A549 (cell line): Measurements from ENCODE around the gene RBM39. TPM values are rescaled to one million over a fixed set of nuclear protein-coding genes. Genes with fewer than 3 reads are reported as not detected.
A peak's percentile ranks its signal among the peaks of the same experiment; 100 is the strongest.

ENCODE experiments used
- ATAC-seq, 2 experiments: fragments of 200-7000 bp in 1 of 2; fragments of >200 bp in 1 of 2; cut with Nextera tagmentation in 1 of 2; cut with Tn5 transposase in 1 of 2; 3 replicates each; pipeline versions ENCODE4 v1.8.0 to v1.9.1; 2018 to 2020; ENCODE audit warnings: mild to moderate bottlenecking in 1 of 2, moderate library complexity in 1 of 2
- CTCF ChIA-PET: fragments of 300-600 bp; sonication (Branson Sonifier 250); formaldehyde crosslinking; extraction: SDS; loops from one replicate; lab custom pipeline; 2021; ENCODE audit warnings: antibody characterized with exemption, inconsistent platforms; lab: Yijun Ruan, JAX
- POLR2A ChIA-PET: fragments of 350-600 bp; formaldehyde crosslinking; extraction: SDS; loops from one replicate; lab custom pipeline; 2021; ENCODE audit warnings: antibody characterized with exemption, inconsistent platforms; lab: Yijun Ruan, JAX
- DNase-seq, 2 experiments: peaks; one replicate each; pipeline versions ENCODE4 v3.0.0 to v3.0.0-alpha.2; 2011 to 2016; ENCODE audit warnings: low read depth in 1 of 2, low spot score in 1 of 2
- FAIRE-seq: peaks from 2 replicates; lab custom pipeline; 2011; peaks lifted over from hg19 to GRCh38; lab: Jason Lieb, UNC
- H3K27ac ChIP-seq, 2 experiments: fragments of >200 bp; sonication (Bioruptor Twin); formaldehyde crosslinking; 3 replicates each; pipeline ENCODE4 v1.5.1; 2016 to 2017
- H3K4me1 ChIP-seq: fragments of >200 bp; sonication (Bioruptor Twin); formaldehyde crosslinking; 3 replicates; pipeline ENCODE4 v1.6.1; 2016
- H3K4me2 ChIP-seq: fragments of >200 bp; sonication (Bioruptor Twin); formaldehyde crosslinking; 3 replicates; pipeline ENCODE4 v1.6.1; 2016
- H3K4me3 ChIP-seq: fragments of >200 bp; sonication (Bioruptor Twin); formaldehyde crosslinking; 3 replicates; pipeline ENCODE4 v1.5.1; 2016
- H3K9me3 ChIP-seq: fragments of >200 bp; sonication (Bioruptor Twin); formaldehyde crosslinking; 3 replicates; pipeline ENCODE4 v1.6.1; 2016
- BHLHE40 ChIP-seq: IDR thresholded peaks from 2 replicates; pipeline ENCODE4 v1.6.1; 2012; ENCODE audit warnings: low read depth, low read length, inconsistent platforms
- CBX2 ChIP-seq: fragments of 200-600 bp; sonication (generic); IDR thresholded peaks from 2 replicates; pipeline ENCODE4 v1.6.1; 2016; ENCODE audit warnings: low read depth, mild to moderate bottlenecking, borderline replicate concordance
- CHD4 ChIP-seq: fragments of 200-600 bp; sonication (generic); IDR thresholded peaks from 2 replicates; pipeline ENCODE4 v1.6.1; 2016; ENCODE audit warnings: antibody characterized with exemption, mild to moderate bottlenecking, borderline replicate concordance
- EHF ChIP-seq: fragments of 250-450 bp; sonication (Bioruptor Pico); IDR thresholded peaks from 2 replicates; pipeline ENCODE4 v1.5.0; 2020; ENCODE audit warnings: mild to moderate bottlenecking
- EHMT2 ChIP-seq: fragments of 200-600 bp; sonication (generic); IDR thresholded peaks from 2 replicates; pipeline ENCODE4 v1.6.1; 2016; ENCODE audit warnings: antibody characterized with exemption, low read depth, mild to moderate bottlenecking, moderate library complexity
- EP300 ChIP-seq, 2 experiments: fragments of >200 bp; sonication (Bioruptor Twin); formaldehyde crosslinking; IDR thresholded peaks; 2 replicates in 1 of 2; 3 replicates in 1 of 2; pipeline ENCODE4 v1.6.1; 2016 to 2017
- ESRRA ChIP-seq: fragments of 150-350 bp; IDR thresholded peaks from 2 replicates; pipeline ENCODE4 v1.6.1; 2014; ENCODE audit warnings: mild to moderate bottlenecking, low read length, borderline replicate concordance
- FOSB ChIP-seq: fragments of 250-450 bp; sonication (Bioruptor Pico); IDR thresholded peaks from 2 replicates; pipeline ENCODE4 v1.5.0; 2020; ENCODE audit warnings: mild to moderate bottlenecking, moderate library complexity
- FOSL2 ChIP-seq, 2 experiments: fragments of 450-650 bp in 1 of 2; fragments of >200 bp in 1 of 2; sonication (Bioruptor Twin) in 1 of 2; formaldehyde crosslinking; IDR thresholded peaks; 2 replicates each; pipeline versions ENCODE4 v1.5.0 to v1.6.1; 2016 to 2020; ENCODE audit warnings: mild to moderate bottlenecking in 1 of 2, moderate library complexity in 1 of 2
- HOXA7 ChIP-seq: fragments of 250-450 bp; sonication (Bioruptor Pico); IDR thresholded peaks from 2 replicates; pipeline ENCODE4 v1.5.0; 2020; ENCODE audit warnings: mild to moderate bottlenecking, moderate library complexity
- HOXB5 ChIP-seq: fragments of 250-450 bp; sonication (Bioruptor Pico); IDR thresholded peaks from 2 replicates; pipeline ENCODE4 v1.5.0; 2020; ENCODE audit warnings: mild to moderate bottlenecking, moderate library complexity
- JUNB ChIP-seq: fragments of >200 bp; sonication (Bioruptor Twin); formaldehyde crosslinking; IDR thresholded peaks from 2 replicates; pipeline ENCODE4 v1.6.1; 2016
- KDM1A ChIP-seq: fragments of 200-600 bp; sonication (generic); IDR thresholded peaks from 2 replicates; pipeline ENCODE4 v1.6.1; 2016; ENCODE audit warnings: low read depth, mild to moderate bottlenecking
- POLR2A ChIP-seq: IDR thresholded peaks from 2 replicates; pipeline ENCODE4 v1.6.1; 2012; ENCODE audit warnings: mild to moderate bottlenecking, low read length
- RAD21 ChIP-seq, 2 experiments: fragments of >200 bp in 1 of 2; sonication (Bioruptor Twin) in 1 of 2; formaldehyde crosslinking in 1 of 2; IDR thresholded peaks in 1 of 2; conservative IDR thresholded peaks in 1 of 2; 2 replicates in 1 of 2; 3 replicates in 1 of 2; pipeline ENCODE4 v1.6.1; 2012 to 2018; ENCODE audit warnings: inconsistent platforms in 1 of 2
- RARB ChIP-seq: fragments of 250-450 bp; sonication (Bioruptor Pico); IDR thresholded peaks from 2 replicates; pipeline ENCODE4 v1.8.0; 2021; ENCODE audit warnings: mild to moderate bottlenecking, moderate library complexity
- RNF2 ChIP-seq: fragments of 200-600 bp; sonication (generic); IDR thresholded peaks from 2 replicates; pipeline ENCODE4 v1.6.1; 2016; ENCODE audit warnings: low read depth, mild to moderate bottlenecking, antibody characterized with exemption, moderate library complexity, borderline replicate concordance
- SMC3 ChIP-seq: fragments of >200 bp; sonication (Bioruptor Twin); formaldehyde crosslinking; IDR thresholded peaks from 3 replicates; pipeline ENCODE4 v1.6.1; 2018; ENCODE audit warnings: inconsistent platforms
- SREBF2 ChIP-seq: fragments of 450-650 bp; IDR thresholded peaks from 2 replicates; pipeline ENCODE4 v1.6.1; 2014; ENCODE audit warnings: mild to moderate bottlenecking, moderate library complexity
- TFCP2L1 ChIP-seq: fragments of 250-450 bp; sonication (Bioruptor Pico); IDR thresholded peaks from 2 replicates; pipeline ENCODE4 v1.5.0; 2021; ENCODE audit warnings: mild to moderate bottlenecking
- TP53 ChIP-seq: fragments of 250-450 bp; sonication (Bioruptor Pico); IDR thresholded peaks from 2 replicates; pipeline ENCODE4 v1.5.0; 2021; ENCODE audit warnings: mild to moderate bottlenecking, moderate library complexity
- ZC3H11A ChIP-seq: fragments of 450-650 bp; IDR thresholded peaks from 2 replicates; pipeline ENCODE4 v1.6.1; 2014; ENCODE audit warnings: antibody characterized with exemption, mild to moderate bottlenecking
- ZNF302 ChIP-seq: fragments of 250-450 bp; sonication (Bioruptor Pico); IDR thresholded peaks from 2 replicates; pipeline ENCODE4 v1.9.0; 2021; ENCODE audit warnings: inconsistent platforms, mild to moderate bottlenecking, moderate library complexity
- WGBS: methylation state at CpG from one replicate; pipeline ENCODE4 v1.1.6; 2017; ENCODE audit errors: missing lambda C conversion rate; 5-methylcytosine and 5-hydroxymethylcytosine counted together
- polyA plus RNA-seq, 4 experiments: library from polyadenylated mRNA; depleted of rRNA in 3 of 4; stranded (reverse); fragments of >200 nt; fragmentation: RNase III in 1 of 4; extraction: RNeasy Plus Mini Kit Qiagen cat#74134 plus additional on column Dnase treatment in 1 of 4; gene quantifications; 2 replicates in 3 of 4; 3 replicates in 1 of 4; pipeline ENCODE4 v1.2.3, GENCODE V29; 2011 to 2017
- TF ChIP-seq, protein P1 (sequence below): IDR thresholded peaks from 2 replicates; pipeline ENCODE4 v1.6.1; 2012; ENCODE audit warnings: low read depth, borderline replicate concordance
- TF ChIP-seq, protein P2 (sequence below): fragments of 150-350 bp; IDR thresholded peaks from 2 replicates; pipeline ENCODE4 v1.6.1; 2014; ENCODE audit warnings: low read depth, mild to moderate bottlenecking, low read length
- TF ChIP-seq, protein P3 (sequence below): IDR thresholded peaks from 2 replicates; pipeline ENCODE4 v1.6.1; 2012
- TF ChIP-seq, protein P4 (sequence below): fragments of >200 bp; sonication (Bioruptor Twin); formaldehyde crosslinking; IDR thresholded peaks from 3 replicates; pipeline ENCODE4 v1.5.1; 2016
- TF ChIP-seq, protein P5 (sequence below): fragments of 200-600 bp; sonication (generic); IDR thresholded peaks from 2 replicates; pipeline ENCODE4 v1.6.1; 2016; ENCODE audit warnings: antibody characterized with exemption, mild to moderate bottlenecking, moderate library complexity
- TF ChIP-seq, protein P6 (sequence below): fragments of 250-450 bp; sonication (Bioruptor Pico); IDR thresholded peaks from 2 replicates; pipeline ENCODE4 v1.5.0; 2021; ENCODE audit warnings: mild to moderate bottlenecking, moderate library complexity, borderline replicate concordance

Gene RBM39
- polyA plus RNA-seq, 2 of the 4 experiments (the other 2 are of a cell fraction) = 127 to 212 TPM

DNA sequence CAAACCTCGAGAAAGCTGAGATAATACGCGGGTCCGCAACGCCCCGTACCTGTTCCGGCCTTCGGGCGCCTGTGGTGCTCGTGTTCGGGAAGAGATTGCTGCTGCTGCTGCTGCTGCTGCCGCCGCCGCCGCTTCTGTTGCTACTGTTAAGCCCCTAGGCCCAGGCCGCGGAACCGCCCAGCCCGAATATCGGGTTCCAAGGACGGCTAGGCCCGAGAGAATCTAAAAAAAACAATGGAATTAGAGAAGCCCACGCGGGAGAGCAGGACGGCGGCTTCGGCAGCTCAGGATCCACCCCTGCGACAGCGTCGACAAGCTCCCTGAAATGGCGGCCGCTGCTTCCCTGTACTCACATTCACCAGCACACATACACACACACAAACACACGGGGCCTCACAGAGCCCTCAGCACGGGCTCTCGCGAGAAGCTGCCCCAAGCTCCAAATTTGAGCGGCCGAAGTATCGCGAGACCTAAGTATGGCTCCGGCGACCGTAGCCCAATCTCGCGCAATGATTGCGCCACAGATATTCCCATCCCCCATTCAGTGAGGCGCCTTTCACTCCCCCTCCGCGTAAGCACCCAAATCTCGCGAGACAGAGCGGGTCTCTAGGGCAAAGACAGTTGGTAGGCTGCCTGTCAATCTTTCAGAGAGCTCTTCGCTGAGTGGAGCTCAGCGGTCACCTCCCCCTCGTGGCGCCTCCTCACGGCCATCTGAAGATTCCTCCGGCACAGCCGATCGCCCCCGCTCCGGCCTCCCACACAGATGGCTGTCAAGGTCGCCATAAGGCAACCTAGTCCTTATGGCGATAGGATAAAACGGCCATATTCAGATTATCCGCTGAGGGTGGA, at the start of gene RBM39 (continued):
- TF ChIP-seq EHF (CRISPR knock-in tag) (no peak), TP53 (no peak), POLR2A (peak; percentile 89), TFCP2L1 (CRISPR knock-in tag) (peak; percentile 46; the same call in 1 of the 2 replicates), RARB (CRISPR knock-in tag) (no peak), JUNB (no peak), EP300 (IDR thresholded peaks at IDR 0.05) (peak in 1 of 2 experiments; percentile 49; a peak in 1 of 5 replicates), RNF2 (no peak), FOSL2 (IDR thresholded peaks at IDR 0.05) (no peak), FOSL2 (CRISPR knock-in tag; IDR thresholded peaks at IDR 0.05) (0 out of 2 replicates have a peak, but pooled peaks have one; percentile 22), ZNF302 (CRISPR knock-in tag) (no peak), HOXA7 (CRISPR knock-in tag) (no peak), ESRRA (no peak; the same call in 1 of the 2 replicates), ZC3H11A (no peak), BHLHE40 (no peak), RAD21 (conservative IDR thresholded peaks at IDR 0.05 in 1 of 2, IDR thresholded peaks at IDR 0.05 in 1 of 2) (0 out of 5 replicates have a peak, but pooled peaks of 1 of the 2 experiments have one; percentile 18), KDM1A (no peak), SREBF2 (no peak), HOXB5 (CRISPR knock-in tag) (no peak), CBX2 (no peak), EHMT2 (no peak)
- TF ChIP-seq, protein P1, sequence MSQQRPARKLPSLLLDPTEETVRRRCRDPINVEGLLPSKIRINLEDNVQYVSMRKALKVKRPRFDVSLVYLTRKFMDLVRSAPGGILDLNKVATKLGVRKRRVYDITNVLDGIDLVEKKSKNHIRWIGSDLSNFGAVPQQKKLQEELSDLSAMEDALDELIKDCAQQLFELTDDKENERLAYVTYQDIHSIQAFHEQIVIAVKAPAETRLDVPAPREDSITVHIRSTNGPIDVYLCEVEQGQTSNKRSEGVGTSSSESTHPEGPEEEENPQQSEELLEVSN = peak; percentile 71
- TF ChIP-seq, protein P2, sequence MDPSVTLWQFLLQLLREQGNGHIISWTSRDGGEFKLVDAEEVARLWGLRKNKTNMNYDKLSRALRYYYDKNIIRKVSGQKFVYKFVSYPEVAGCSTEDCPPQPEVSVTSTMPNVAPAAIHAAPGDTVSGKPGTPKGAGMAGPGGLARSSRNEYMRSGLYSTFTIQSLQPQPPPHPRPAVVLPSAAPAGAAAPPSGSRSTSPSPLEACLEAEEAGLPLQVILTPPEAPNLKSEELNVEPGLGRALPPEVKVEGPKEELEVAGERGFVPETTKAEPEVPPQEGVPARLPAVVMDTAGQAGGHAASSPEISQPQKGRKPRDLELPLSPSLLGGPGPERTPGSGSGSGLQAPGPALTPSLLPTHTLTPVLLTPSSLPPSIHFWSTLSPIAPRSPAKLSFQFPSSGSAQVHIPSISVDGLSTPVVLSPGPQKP = no peak
- TF ChIP-seq, protein P3, sequence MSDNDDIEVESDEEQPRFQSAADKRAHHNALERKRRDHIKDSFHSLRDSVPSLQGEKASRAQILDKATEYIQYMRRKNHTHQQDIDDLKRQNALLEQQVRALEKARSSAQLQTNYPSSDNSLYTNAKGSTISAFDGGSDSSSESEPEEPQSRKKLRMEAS = peak; percentile 97
- TF ChIP-seq, protein P4, sequence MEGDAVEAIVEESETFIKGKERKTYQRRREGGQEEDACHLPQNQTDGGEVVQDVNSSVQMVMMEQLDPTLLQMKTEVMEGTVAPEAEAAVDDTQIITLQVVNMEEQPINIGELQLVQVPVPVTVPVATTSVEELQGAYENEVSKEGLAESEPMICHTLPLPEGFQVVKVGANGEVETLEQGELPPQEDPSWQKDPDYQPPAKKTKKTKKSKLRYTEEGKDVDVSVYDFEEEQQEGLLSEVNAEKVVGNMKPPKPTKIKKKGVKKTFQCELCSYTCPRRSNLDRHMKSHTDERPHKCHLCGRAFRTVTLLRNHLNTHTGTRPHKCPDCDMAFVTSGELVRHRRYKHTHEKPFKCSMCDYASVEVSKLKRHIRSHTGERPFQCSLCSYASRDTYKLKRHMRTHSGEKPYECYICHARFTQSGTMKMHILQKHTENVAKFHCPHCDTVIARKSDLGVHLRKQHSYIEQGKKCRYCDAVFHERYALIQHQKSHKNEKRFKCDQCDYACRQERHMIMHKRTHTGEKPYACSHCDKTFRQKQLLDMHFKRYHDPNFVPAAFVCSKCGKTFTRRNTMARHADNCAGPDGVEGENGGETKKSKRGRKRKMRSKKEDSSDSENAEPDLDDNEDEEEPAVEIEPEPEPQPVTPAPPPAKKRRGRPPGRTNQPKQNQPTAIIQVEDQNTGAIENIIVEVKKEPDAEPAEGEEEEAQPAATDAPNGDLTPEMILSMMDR = no peak
- TF ChIP-seq, all 56 proteins: peak for 19

DNA sequence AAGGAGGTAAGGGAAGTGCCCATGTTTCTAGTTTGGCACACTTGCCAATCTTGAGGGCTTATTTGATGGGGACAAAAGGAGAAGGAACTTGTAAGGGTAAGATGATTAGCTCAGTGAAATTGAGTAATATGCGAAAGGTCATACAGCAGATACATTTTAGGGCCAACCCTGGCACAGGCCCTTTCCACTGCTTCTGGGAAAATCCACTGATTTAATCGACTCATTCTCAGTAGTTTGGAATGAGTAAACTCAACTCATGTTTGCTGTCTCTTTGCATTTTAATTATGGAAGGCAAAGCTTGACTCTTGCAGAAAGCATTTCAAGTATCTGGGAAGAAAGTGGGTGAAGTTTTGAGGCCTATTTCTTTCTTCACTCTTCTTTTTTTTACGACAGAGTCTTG, 49.8 kb upstream of the RBM39 start:
- WGBS = 37% methylated on average over 3 of the region's 3 CpGs
- no peak for FAIRE-seq
- TF ChIP-seq, protein P5, sequence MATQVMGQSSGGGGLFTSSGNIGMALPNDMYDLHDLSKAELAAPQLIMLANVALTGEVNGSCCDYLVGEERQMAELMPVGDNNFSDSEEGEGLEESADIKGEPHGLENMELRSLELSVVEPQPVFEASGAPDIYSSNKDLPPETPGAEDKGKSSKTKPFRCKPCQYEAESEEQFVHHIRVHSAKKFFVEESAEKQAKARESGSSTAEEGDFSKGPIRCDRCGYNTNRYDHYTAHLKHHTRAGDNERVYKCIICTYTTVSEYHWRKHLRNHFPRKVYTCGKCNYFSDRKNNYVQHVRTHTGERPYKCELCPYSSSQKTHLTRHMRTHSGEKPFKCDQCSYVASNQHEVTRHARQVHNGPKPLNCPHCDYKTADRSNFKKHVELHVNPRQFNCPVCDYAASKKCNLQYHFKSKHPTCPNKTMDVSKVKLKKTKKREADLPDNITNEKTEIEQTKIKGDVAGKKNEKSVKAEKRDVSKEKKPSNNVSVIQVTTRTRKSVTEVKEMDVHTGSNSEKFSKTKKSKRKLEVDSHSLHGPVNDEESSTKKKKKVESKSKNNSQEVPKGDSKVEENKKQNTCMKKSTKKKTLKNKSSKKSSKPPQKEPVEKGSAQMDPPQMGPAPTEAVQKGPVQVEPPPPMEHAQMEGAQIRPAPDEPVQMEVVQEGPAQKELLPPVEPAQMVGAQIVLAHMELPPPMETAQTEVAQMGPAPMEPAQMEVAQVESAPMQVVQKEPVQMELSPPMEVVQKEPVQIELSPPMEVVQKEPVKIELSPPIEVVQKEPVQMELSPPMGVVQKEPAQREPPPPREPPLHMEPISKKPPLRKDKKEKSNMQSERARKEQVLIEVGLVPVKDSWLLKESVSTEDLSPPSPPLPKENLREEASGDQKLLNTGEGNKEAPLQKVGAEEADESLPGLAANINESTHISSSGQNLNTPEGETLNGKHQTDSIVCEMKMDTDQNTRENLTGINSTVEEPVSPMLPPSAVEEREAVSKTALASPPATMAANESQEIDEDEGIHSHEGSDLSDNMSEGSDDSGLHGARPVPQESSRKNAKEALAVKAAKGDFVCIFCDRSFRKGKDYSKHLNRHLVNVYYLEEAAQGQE = no peak
- TF ChIP-seq CHD4 (no peak), FOSL2 (IDR thresholded peaks at IDR 0.05) (no peak), FOSL2 (CRISPR knock-in tag; IDR thresholded peaks at IDR 0.05) (no peak; the same call in 1 of the 2 replicates), ZNF302 (CRISPR knock-in tag) (no peak), FOSB (CRISPR knock-in tag) (no peak), RARB (CRISPR knock-in tag) (no peak), SMC3 (no peak)
- TF ChIP-seq, protein P6, sequence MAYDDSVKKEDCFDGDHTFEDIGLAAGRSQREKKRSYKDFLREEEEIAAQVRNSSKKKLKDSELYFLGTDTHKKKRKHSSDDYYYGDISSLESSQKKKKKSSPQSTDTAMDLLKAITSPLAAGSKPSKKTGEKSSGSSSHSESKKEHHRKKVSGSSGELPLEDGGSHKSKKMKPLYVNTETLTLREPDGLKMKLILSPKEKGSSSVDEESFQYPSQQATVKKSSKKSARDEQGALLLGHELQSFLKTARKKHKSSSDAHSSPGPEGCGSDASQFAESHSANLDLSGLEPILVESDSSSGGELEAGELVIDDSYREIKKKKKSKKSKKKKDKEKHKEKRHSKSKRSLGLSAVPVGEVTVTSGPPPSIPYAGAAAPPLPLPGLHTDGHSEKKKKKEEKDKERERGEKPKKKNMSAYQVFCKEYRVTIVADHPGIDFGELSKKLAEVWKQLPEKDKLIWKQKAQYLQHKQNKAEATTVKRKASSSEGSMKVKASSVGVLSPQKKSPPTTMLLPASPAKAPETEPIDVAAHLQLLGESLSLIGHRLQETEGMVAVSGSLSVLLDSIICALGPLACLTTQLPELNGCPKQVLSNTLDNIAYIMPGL (CRISPR knock-in tag) = no peak

More for the DNA sequence above, 49.8 kb upstream of the RBM39 start:
- H3K27ac ChIP-seq = peak overlapping the region in 1 of 2 experiments; percentile 61; a peak in 2 of 6 replicates
- peak overlapping the region; percentile 24 for H3K4me2 ChIP-seq
- ChIA-PET CTCF (interaction anchor here (1.1 kb wide), 1 partner anchor 10 kb away, joined by 4 read pairs; no protein-coding TSS in a partner anchor), POLR2A (interaction anchor here (0.6 to 1.0 kb wide), 2 partner anchors 20 to 70 kb away, joined by 3 to 4 read pairs; partner anchors contain the start of gene PHF20)
- peaks cover 11% of the 10 kb centered on the region for H3K4me1 ChIP-seq
- DNase-seq (peak in 1 of 2 experiments; percentile 47), ATAC-seq (peak; percentile 56 to 75; a peak in 4 of 6 replicates)
- no peaks in the 10 kb centered on the region for H3K9me3 ChIP-seq
- no peak overlapping the region for H3K4me3 ChIP-seq
